H9 (cell line): ENCODE measurements around the gene LSP1. TPM values are rescaled to one million over a fixed set of nuclear protein-coding genes. Genes with fewer than 3 reads are reported as not detected.

Experiments
- DNase-seq: peaks from one replicate; pipeline ENCODE4 v3.0.0-alpha.2; 2017
- H2AFZ ChIP-seq: one replicate; pipeline ENCODE4 v1.6.1; 2013; ENCODE audit warnings: mild to moderate bottlenecking, low read length, control low read depth, moderate library complexity
- H2AK5ac ChIP-seq: 2 replicates; pipeline ENCODE4 v1.6.1; 2013; ENCODE audit warnings: low read length, control low read depth, mixed read lengths; ENCODE audit not compliant: insufficient read length
- H2BK120ac ChIP-seq: one replicate; pipeline ENCODE4 v1.6.1; 2013; ENCODE audit warnings: low read depth, mild to moderate bottlenecking, low read length, control low read depth, inconsistent platforms; ENCODE audit not compliant: poor library complexity, severe bottlenecking
- H2BK12ac ChIP-seq: 2 replicates; pipeline ENCODE4 v1.6.1; 2013; ENCODE audit warnings: low read length, control low read depth, mixed read lengths, low read depth; ENCODE audit not compliant: insufficient read length
- H2BK15ac ChIP-seq: 2 replicates; pipeline ENCODE4 v1.6.1; 2013; ENCODE audit warnings: low read depth, low read length, control low read depth
- H2BK20ac ChIP-seq: one replicate; pipeline ENCODE4 v1.6.1; 2013; ENCODE audit warnings: low read depth, mild to moderate bottlenecking, low read length, control low read depth, inconsistent platforms; ENCODE audit not compliant: poor library complexity, severe bottlenecking
- H2BK5ac ChIP-seq: 2 replicates; pipeline ENCODE4 v1.6.1; 2013; ENCODE audit warnings: low read length, control low read depth, mixed read lengths; ENCODE audit not compliant: insufficient read length
- H3K14ac ChIP-seq: 2 replicates; pipeline ENCODE4 v1.6.1; 2013; ENCODE audit warnings: low read length, control low read depth; ENCODE audit not compliant: insufficient read depth
- H3K18ac ChIP-seq: 2 replicates; pipeline ENCODE4 v1.6.1; 2013; ENCODE audit warnings: low read depth, mild to moderate bottlenecking, mixed read lengths, low read length, control low read depth; ENCODE audit not compliant: insufficient read length
- H3K23ac ChIP-seq: 2 replicates; pipeline ENCODE4 v1.6.1; 2013; ENCODE audit warnings: low read length, control low read depth, mixed read lengths, low read depth; ENCODE audit not compliant: insufficient read length
- H3K23me2 ChIP-seq: 2 replicates; pipeline ENCODE4 v1.6.1; 2013; ENCODE audit warnings: low read depth, mild to moderate bottlenecking, mixed read lengths, low read length, control low read depth; ENCODE audit not compliant: insufficient read length, poor library complexity, severe bottlenecking
- H3K27ac ChIP-seq: 2 replicates; pipeline ENCODE4 v1.5.1; 2013; ENCODE audit warnings: low read length, control low read depth, mixed read lengths, low read depth; ENCODE audit not compliant: insufficient read length
- H3K27me3 ChIP-seq: 2 replicates; pipeline ENCODE4 v1.6.1; 2013; ENCODE audit warnings: low read length, control low read depth, inconsistent platforms; ENCODE audit not compliant: insufficient read depth
- H3K4ac ChIP-seq: 2 replicates; pipeline ENCODE4 v1.6.1; 2013; ENCODE audit warnings: low read depth, mild to moderate bottlenecking, control low read depth, inconsistent platforms, low read length, moderate library complexity
- H3K4me1 ChIP-seq: 2 replicates; pipeline ENCODE4 v1.6.1; 2013; ENCODE audit warnings: low read length, control low read depth, inconsistent platforms; ENCODE audit not compliant: insufficient read depth
- H3K4me2 ChIP-seq: 2 replicates; pipeline ENCODE4 v1.6.1; 2013; ENCODE audit warnings: low read length, control low read depth, mixed read lengths; ENCODE audit not compliant: insufficient read length, insufficient read depth
- H3K56ac ChIP-seq: 2 replicates; pipeline ENCODE4 v1.6.1; 2013; ENCODE audit warnings: low read depth, mild to moderate bottlenecking, mixed read lengths, low read length, control low read depth; ENCODE audit not compliant: insufficient read length
- H3K79me1 ChIP-seq: 2 replicates; pipeline ENCODE4 v1.6.1; 2013; ENCODE audit warnings: low read depth, mild to moderate bottlenecking, moderate library complexity, low read length, control low read depth, inconsistent platforms; ENCODE audit not compliant: insufficient read depth, poor library complexity, severe bottlenecking
- H3K79me2 ChIP-seq: 2 replicates; pipeline ENCODE4 v1.6.1; 2013; ENCODE audit warnings: low read length, control low read depth, inconsistent platforms; ENCODE audit not compliant: insufficient read depth
- H3K9ac ChIP-seq: 2 replicates; pipeline ENCODE4 v1.6.1; 2013; ENCODE audit warnings: low read length, control low read depth, mixed read lengths; ENCODE audit not compliant: insufficient read length; ENCODE audit errors: extremely low read depth
- H3K9me3 ChIP-seq: one replicate; pipeline ENCODE4 v1.6.1; 2013; ENCODE audit warnings: low read depth, low read length, inconsistent platforms; ENCODE audit not compliant: control insufficient read depth
- H3T11ph ChIP-seq: one replicate; pipeline ENCODE4 v1.6.1; 2013; ENCODE audit warnings: mild to moderate bottlenecking, low read length, control low read depth, inconsistent platforms
- H4K20me1 ChIP-seq: one replicate; pipeline ENCODE4 v1.6.1; 2013; ENCODE audit not compliant: control insufficient read depth, insufficient read length, insufficient read depth
- H4K5ac ChIP-seq: 2 replicates; pipeline ENCODE4 v1.6.1; 2013; ENCODE audit warnings: low read depth, mild to moderate bottlenecking, mixed read lengths, low read length, control low read depth; ENCODE audit not compliant: insufficient read length
- H4K8ac ChIP-seq: replicated peaks from 2 replicates; pipeline ENCODE4 v1.6.1; 2013; ENCODE audit warnings: low read length, control low read depth, mixed read lengths, low read depth; ENCODE audit not compliant: insufficient read length
- H4K91ac ChIP-seq: 2 replicates; pipeline ENCODE4 v1.6.1; 2013; ENCODE audit warnings: low read depth, mild to moderate bottlenecking, moderate library complexity, mixed read lengths, low read length, control low read depth; ENCODE audit not compliant: insufficient read length
- H3K27ac Mint-ChIP-seq, 3 experiments: 2 replicates in 2 of 3; 3 replicates in 1 of 3; pipeline ENCODE4 v1.8.0; 2020 to 2021; ENCODE audit warnings: mixed read lengths in 3 of 3, mild to moderate bottlenecking in 1 of 3, moderate library complexity in 1 of 3
- H3K27me3 Mint-ChIP-seq: 2 replicates; pipeline ENCODE4 v1.8.0; 2021; ENCODE audit warnings: low read depth, mild to moderate bottlenecking, moderate library complexity, mixed read lengths
- H3K36me3 Mint-ChIP-seq, 3 experiments: 2 replicates in 2 of 3; 3 replicates in 1 of 3; pipeline ENCODE4 v1.8.0; 2020 to 2021; ENCODE audit warnings: low read depth in 3 of 3, mixed read lengths in 3 of 3; ENCODE audit not compliant: insufficient read depth in 1 of 3
- H3K4me1 Mint-ChIP-seq, 2 experiments: 2 replicates each; pipeline ENCODE4 v1.8.0; 2020; ENCODE audit warnings: mixed read lengths in 2 of 2
- H3K4me3 Mint-ChIP-seq, 2 experiments: 2 replicates in 1 of 2; 3 replicates in 1 of 2; pipeline ENCODE4 v1.8.0; 2020 to 2021; ENCODE audit warnings: mild to moderate bottlenecking in 2 of 2, mixed read lengths in 2 of 2, moderate library complexity in 1 of 2
- H3K9me3 Mint-ChIP-seq, 2 experiments: 2 replicates in 1 of 2; 3 replicates in 1 of 2; pipeline ENCODE4 v1.8.0; 2020; ENCODE audit warnings: mild to moderate bottlenecking in 2 of 2, mixed read lengths in 2 of 2, moderate library complexity in 1 of 2
- CTCF ChIP-seq: fragments of 200-600 bp; sonication (generic); conservative IDR thresholded peaks from 3 replicates; pipeline ENCODE4 v1.8.0; 2021; ENCODE audit warnings: antibody characterized with exemption, mild to moderate bottlenecking
- WGBS: extraction: QIAGEN DNeasy Blood & Tissue Kit; methylation state at CpG from one replicate; pipeline ENCODE4 v1.1.7; 2013; ENCODE audit warnings: missing lambda C conversion rate, low lambda C conversion rate, mixed read lengths; ENCODE audit not compliant: insufficient read length; ENCODE audit errors: extremely low coverage; 5-methylcytosine and 5-hydroxymethylcytosine counted together
- total RNA-seq: library from RNA; stranded (reverse); gene quantifications from 2 replicates; pipeline ENCODE4 v1.2.1, GENCODE V29; 2021

The LSP1 gene
- total RNA-seq, 1 experiment from 2014 or later = not detected

- Histone ChIP-seq H2BK12ac (no peak overlapping the region), H3K23ac (no peak overlapping the region), H3K27ac (no peak overlapping the region), H4K20me1 (no peaks in the 10 kb centered on the region), H2AK5ac (no peak overlapping the region), H2AFZ (no peak overlapping the region), H3K79me2 (no peaks in the 10 kb centered on the region), H3K14ac (no peak overlapping the region), H3K18ac (no peak overlapping the region), H3K23me2 (no peaks in the 10 kb centered on the region), H2BK20ac (no peak overlapping the region), H4K8ac (no peak overlapping the region), H3K4me2 (no peak overlapping the region), H3K56ac (no peak overlapping the region), H2BK5ac (no peak overlapping the region), H3K4ac (no peak overlapping the region), H2BK15ac (no peak overlapping the region), H3K27me3 (no peaks in the 10 kb centered on the region), H3K9me3 (no peaks in the 10 kb centered on the region), H2BK120ac (no peak overlapping the region), H3K9ac (no peak overlapping the region), H3K4me1 (peaks cover 3% of the 10 kb centered on the region; the same call in 1 of the 2 replicates), H4K5ac (no peak overlapping the region), H4K91ac (no peak overlapping the region), H3T11ph (no peak overlapping the region), H3K79me1 (no peaks in the 10 kb centered on the region)
- H3K4me1 Mint-ChIP-seq = peaks cover 4 to 6% of the 10 kb centered on the region in 2 experiments; a peak in 2 of 4 replicates
- H3K27me3 Mint-ChIP-seq = peaks cover 8% of the 10 kb centered on the region
- no peak for TF ChIP-seq CTCF
- no peak overlapping the region; a peak in 2 of 7 replicates for H3K27ac Mint-ChIP-seq
- H3K4me3 Mint-ChIP-seq = no peak overlapping the region
- H3K36me3 Mint-ChIP-seq = no peaks in the 10 kb centered on the region
- DNase-seq = no peak
- H3K9me3 Mint-ChIP-seq = no peaks in the 10 kb centered on the region
- WGBS = no CpG with 5 or more reads among the region's 4 CpGs
Observed at GRCh38 chr11:1859004-1859403, 6.1 kb downstream of the LSP1 start.
